GM12891 (cell line): ENCODE results near the gene VWA8.

ENCODE experiments used
- DNase-seq: peaks from one replicate; pipeline ENCODE4 v3.0.0; 2011; ENCODE audit warnings: low spot score; ENCODE audit not compliant: insufficient read length
- FAIRE-seq: peaks from 2 replicates; lab custom pipeline; 2011; peaks lifted over from hg19 to GRCh38; lab: Jason Lieb, UNC
- PAX5 ChIP-seq: IDR thresholded peaks from 2 replicates; pipeline ENCODE4 v1.6.1; 2011; ENCODE audit warnings: low read length, moderate library complexity, mild to moderate bottlenecking; ENCODE audit not compliant: insufficient read depth, severe bottlenecking
- POLR2A ChIP-seq: IDR thresholded peaks from 2 replicates; pipeline ENCODE4 v1.6.1; 2011; ENCODE audit warnings: low read depth, low read length, control low read depth
- POLR2AphosphoS5 ChIP-seq: IDR thresholded peaks from 2 replicates; pipeline ENCODE4 v1.6.1; 2011; ENCODE audit warnings: low read depth, low read length, control low read depth
- POU2F2 ChIP-seq: IDR thresholded peaks from 2 replicates; pipeline ENCODE4 v1.6.1; 2011; ENCODE audit warnings: low read depth, mild to moderate bottlenecking, control low read depth, low read length, moderate library complexity
- SPI1 ChIP-seq: IDR thresholded peaks from 2 replicates; pipeline ENCODE4 v1.6.1; 2011; ENCODE audit warnings: low read depth, low read length, control low read depth
- TAF1 ChIP-seq: IDR thresholded peaks from 2 replicates; pipeline ENCODE4 v1.6.1; 2011; ENCODE audit warnings: low read depth, low read length, control low read depth

The VWA8 gene

DNA sequence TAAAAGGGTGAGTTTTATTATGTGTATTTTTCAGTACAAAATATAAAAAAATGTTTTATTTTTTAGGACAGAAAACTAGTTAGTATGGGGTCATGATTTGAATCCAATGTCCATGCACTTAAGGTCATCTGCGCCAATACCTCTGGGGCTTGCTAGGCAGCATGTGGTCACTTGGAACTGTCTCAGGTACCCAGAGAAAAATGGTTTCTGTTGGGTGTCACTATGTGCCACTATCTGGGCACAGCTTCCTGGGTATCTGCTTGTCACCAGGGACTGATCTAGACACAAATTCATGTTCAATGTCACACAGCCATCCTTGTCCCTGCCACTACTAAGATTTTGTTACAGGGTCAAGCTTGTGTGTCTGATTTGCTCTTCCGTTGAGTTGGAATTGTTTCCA is 403.2 kb downstream of the VWA8 start:
- TF ChIP-seq POLR2AphosphoS5 (no peak), POU2F2 (no peak), SPI1 (no peak), POLR2A (no peak), TAF1 (no peak)
- DNase-seq (no peak), FAIRE-seq (no peak)

DNA sequence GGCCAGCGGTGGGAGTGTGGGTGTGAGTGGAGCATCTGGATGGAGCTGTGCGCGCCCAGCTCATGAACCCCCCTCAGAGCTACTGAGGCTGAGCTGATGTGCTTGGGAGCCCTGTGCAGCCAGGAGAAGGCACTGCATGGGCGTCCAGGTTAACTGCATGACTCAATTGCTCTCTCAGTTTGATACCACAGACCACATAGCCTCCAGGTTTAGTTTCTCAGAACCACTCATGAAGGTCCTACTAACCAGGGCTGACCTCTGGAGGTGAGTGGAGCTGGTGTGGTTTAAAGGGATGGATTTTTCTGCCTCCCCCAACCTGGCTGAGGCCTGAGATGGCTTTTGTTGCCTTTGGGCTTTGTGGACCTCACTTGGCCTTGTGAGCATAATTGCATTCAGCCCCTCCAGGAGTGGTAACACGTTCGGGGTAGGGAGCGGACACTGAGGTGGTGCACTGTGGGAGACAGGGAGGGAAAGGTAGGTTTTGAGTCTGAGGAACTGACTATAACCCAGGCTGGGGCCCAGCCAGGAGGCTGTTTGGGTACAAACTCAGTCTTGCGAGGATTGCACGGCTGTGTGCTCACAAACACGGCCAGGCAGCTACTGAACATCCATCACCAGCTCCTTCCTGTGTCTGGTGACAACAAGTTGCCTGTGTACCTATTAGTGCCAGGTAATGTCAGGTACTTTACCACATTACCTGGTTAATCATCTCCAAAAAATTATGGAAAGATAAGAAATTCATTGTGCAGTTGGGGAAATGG is 406.1 kb downstream of the VWA8 start:
- TF ChIP-seq POLR2AphosphoS5 = no peak
- peak; percentile 60 for DNase-seq
- peak; percentile 94 for FAIRE-seq

DNA sequence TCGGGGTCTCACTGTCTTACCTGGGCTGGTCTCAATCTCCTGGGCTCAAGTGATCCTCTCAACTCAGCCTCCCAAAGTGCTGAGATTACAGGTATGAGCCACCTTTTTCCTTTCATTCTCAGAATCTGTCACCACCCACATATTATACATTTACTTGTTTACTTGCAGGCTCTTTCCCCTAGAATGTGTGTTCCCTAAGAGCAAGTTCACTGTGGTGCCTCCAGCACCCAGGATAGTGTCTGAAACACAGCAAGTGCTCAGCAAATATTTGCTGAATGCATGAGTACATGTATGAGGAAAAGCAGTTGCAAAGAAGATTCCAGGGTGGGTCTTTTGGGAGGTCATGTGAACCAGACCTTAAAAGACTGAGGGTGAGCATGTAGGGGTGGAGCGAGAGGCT is 406.7 kb downstream of the VWA8 start:
- DNase-seq = no peak
- FAIRE-seq = no peak
- TF ChIP-seq POLR2A = no peak
- TF ChIP-seq POU2F2 = no peak
- no peak for TF ChIP-seq PAX5
- no peak for TF ChIP-seq POLR2AphosphoS5
- TF ChIP-seq TAF1 = no peak
- no peak for TF ChIP-seq SPI1

DNA sequence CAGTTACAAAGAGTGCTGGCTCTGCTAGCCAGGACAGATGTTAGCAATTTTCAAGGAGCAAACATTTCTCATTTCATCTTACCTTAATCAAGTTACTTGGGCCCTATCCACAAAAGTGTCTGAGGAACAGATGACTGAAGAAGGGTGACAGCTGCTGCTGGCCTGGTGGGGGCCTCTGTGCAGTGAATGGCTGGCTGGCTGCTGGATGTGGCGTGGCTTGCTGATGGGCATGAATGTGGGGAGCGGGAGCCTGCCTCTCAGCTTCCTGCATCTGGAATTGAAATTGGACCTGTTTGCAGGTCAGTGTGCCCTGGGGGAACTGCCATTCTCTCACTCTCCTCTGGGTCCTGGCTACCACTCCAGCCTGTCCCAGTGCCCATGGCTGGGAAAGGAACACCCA is 408.9 kb downstream of the VWA8 start:
- FAIRE-seq (no peak), DNase-seq (no peak)
- no peak for TF ChIP-seq POLR2A
- no peak for TF ChIP-seq TAF1
- no peak for TF ChIP-seq POU2F2
- no peak for TF ChIP-seq PAX5
- TF ChIP-seq SPI1 = no peak
- no peak for TF ChIP-seq POLR2AphosphoS5

DNA sequence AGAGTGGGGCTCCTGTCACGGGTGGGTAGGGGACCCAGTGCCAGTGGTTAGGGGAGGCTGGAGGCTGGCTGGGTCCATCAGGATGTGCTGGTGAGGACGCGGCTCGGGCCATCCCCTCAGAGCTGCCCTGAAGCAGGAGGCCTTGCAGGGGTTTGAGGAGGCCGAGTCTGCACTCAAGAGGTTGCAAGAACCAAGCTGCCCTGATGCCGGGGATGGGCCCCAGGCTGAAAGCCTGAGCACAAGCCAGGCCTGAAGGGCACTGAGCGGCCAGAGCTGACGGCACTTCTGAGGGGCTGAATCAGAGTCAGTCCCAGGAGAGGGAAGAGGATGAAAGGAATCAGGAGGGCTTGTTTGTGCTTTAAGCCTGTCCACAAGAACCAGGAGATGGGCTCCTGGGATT is 410.6 kb downstream of the VWA8 start:
- FAIRE-seq = no peak
- no peak for TF ChIP-seq SPI1
- no peak for TF ChIP-seq PAX5
- no peak for TF ChIP-seq TAF1
- TF ChIP-seq POLR2A = no peak
- TF ChIP-seq POU2F2 = no peak
- TF ChIP-seq POLR2AphosphoS5 = no peak
- DNase-seq = no peak

DNA sequence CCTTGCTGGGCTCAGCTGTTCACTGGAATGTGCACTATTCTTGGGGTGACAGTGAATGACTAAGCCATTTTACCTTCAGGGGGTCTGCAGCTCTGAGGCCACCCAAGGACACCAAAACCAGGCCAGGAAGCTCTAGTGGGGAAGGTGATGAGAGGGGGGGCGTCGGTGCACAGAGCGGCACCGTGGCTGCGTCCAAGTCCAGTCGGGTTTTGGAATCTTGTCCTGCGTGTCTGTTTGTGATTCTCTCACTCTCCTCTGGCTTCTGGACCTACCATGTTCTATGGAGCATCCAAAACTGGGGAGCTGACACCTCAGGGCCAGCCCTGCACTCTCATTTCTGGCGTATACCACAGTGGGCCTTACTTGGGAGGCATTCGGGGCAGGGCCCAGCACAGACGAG is 411.4 kb downstream of the VWA8 start:
- DNase-seq (no peak), FAIRE-seq (no peak)
- TF ChIP-seq PAX5 (no peak), POU2F2 (no peak), TAF1 (no peak), POLR2A (no peak), POLR2AphosphoS5 (no peak), SPI1 (no peak)

DNA sequence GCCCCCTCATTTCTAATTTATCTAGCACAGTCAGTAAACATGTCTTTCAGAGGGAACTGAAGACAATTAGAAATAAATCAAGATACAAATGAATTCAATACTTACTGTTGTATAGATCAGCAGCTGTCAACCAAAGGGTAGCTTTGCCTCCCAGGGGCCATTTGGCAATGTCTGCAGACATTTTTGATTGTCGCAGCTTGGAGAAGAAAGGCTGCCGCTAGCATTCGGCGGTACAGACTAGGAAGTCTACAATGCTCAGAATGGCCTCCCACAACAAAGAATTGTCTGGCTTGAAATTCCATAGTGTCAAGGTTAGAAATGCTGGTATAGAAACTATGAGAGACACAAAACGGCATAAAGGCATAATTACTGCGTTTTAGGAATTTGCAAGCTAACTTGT is 412.0 kb downstream of the VWA8 start:
- TF ChIP-seq POLR2A (no peak), POU2F2 (no peak), PAX5 (no peak), POLR2AphosphoS5 (no peak)
- DNase-seq (no peak), FAIRE-seq (no peak)

DNA sequence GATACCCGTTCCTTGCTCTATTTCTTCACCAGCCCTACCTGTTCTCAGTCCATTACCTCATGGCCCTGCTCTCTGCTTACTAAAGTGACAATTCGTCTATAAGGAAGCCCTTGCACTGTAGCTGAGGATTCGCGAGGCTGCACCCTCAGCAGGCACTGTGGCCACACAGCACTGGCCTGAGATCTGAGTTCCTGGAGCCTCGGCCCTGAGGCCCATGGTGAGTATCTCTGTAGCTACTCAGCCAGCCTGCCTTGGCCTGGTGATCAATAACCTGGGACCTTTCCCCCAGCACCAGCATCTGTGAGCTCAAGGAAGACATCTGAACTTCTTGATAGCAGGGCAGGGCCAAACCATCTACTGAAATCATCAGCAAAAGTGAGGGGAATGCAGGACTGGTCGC is 412.9 kb downstream of the VWA8 start:
- FAIRE-seq (no peak), DNase-seq (no peak)
- TF ChIP-seq POLR2A = no peak
- TF ChIP-seq TAF1 = no peak
- TF ChIP-seq POLR2AphosphoS5 = no peak
- no peak for TF ChIP-seq PAX5
- TF ChIP-seq SPI1 = no peak
- TF ChIP-seq POU2F2 = no peak

DNA sequence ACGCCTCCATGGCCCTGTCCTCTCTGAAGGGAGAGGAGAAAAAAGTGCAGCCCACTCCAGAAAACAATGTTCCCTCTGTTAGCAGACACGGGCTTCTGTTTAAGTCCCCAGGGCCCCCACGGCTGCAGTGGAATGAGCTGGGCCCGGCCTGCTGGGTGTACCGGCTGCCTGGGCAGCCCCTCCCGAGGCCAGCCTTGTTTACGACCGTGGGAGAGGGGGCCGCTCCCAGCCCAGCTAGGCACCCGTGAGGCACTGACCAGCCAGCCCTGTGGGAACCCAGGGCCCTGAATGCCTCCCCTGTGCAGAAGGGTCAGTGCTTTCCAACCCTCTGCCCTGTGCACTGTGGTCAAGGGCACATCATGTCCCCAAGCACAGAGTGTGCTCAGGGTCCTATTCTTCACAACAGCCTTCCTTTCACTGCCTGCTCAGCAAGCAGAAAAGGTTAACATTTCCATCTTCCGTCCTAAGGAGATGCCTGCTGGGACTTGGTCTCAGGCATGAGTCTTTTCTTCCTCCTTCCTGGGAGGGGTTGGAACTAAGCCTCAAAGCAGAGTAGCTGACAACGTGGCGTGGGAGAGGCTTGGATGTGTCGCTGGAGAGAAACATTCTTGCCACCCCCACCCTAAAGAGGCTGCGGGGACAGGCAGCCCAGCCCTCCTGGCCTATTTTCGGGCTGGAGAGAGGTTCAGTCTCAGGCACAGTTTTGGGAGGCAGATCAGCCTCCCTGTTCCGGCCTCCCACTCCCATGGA is 413.5 kb downstream of the VWA8 start:
- no peak for DNase-seq
- no peak for FAIRE-seq
- TF ChIP-seq TAF1 (no peak), POLR2AphosphoS5 (no peak), POLR2A (no peak), POU2F2 (no peak), PAX5 (no peak), SPI1 (no peak)

DNA sequence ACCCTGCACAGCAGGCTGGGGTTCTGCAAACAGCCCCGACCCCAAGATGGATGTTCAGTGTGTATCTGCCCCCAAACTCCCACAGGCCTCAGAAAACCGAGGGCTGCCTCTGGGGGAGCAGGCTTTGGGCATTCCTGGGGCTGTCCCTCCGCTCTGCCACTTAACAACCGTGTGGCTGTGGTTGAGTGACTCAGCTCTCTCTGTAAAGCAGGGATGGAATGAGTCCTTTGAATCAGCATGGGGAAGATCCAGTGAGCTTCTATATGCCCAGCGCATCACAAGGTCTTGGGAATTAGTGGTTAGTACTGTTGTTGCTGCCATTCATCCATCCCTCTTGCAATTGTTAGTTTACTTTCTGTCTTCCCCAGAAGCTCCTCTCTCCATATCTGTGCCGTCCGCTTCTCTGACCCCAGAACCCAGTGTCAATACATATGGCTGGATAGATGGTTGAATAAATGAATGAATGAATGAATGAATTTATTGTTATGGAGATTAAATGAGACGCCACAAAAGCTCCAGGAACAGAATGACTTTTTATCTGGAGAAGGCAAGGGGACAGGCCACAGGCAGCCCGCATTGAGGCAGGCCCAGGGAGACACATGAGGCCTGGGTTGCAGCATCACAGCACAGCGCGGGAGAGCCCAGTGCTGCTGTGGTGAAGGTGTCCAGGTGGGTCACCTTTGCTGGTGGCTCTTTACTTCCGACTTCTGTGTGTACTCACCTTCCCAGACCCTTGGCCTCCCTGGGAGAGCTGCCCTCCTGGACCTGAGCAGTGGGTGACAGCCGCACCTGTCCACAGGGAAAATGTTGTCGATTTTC is 414.3 kb downstream of the VWA8 start:
- FAIRE-seq = no peak
- DNase-seq = no peak
- TF ChIP-seq POLR2A = no peak
- no peak for TF ChIP-seq TAF1
- TF ChIP-seq PAX5 = no peak
